Measurements from ENCODE around the gene ZNF469.

The ZNF469 gene

DNA sequence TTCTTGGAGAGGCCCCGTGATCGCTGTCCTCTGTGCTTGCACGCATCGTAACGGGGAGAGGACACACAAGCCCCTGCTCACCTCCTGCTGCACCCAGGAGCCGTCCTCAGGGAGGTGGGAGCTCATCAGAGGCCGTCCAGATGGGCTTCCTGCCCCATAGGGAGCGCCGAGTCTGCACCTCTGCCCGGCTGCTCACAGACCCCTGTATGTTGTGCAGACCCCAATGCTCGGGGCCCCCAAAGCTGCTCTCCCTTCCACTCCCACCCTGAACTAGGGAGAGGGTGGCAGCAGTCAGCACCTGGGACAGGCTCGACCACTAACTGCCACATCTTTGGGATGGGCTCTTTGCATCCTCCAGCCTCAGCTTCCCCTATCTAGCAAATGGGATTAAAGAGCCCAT, 4.4 kb upstream of the ZNF469 start:
- DNase-seq (ENCODE audit: low read depth in 2 of 2) = no peak

GRCh38 chr16:88378836-88379693, 3.7 kb upstream of the ZNF469 start:
- DNase-seq (ENCODE audit: low read depth in 2 of 2) = no peak

DNA sequence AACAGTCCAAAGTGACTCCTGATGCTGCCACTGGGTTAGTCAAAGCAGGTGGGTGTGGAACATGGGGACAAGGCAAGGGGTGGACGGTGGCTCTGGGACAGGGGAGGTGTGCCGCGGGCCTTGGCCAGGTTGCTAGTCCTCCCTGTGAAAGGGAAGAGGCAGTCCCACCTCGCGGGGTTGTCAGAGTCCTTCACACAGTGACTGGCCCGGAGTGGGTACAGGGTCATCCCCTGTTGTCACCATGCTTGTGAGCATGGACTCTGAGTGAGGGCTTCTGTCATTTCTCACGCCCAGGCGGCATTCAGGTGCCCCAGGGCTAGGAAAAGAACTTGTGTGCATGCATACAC, 3.1 kb upstream of the ZNF469 start:
- no peak for DNase-seq (ENCODE audit: low read depth in 2 of 2)

DNA sequence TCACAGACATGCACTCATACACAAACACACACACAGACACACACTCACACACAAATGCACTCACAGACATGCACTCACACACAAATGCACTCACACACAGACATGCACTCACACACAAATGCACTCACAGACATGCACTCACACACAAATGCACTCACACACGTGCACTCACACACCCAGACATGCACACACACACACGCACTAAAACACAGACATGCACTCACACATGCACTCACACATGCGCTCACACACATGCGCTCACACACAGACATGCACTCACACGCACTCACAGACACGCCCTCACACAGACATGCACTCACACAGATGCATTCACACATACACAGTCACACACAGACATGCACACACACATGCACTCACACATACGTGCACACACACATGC, 2.7 kb upstream of the ZNF469 start:
- no peak for DNase-seq (ENCODE audit: low read depth in 2 of 2)

DNA sequence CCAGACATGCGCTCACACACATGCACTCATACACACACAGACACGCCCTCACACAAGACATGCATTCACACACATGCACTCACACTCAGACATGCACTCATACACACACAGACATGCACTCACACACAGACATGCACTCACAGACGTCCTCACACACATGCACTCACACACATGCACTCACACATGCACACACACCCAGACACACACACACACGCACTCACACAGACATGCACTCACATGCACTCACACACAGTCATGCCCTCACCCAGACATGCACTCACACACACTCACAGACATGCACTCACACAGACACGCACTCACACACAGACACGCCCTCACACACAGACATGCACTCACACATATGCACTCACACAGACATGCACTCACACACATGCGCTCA, 2.1 kb upstream of the ZNF469 start:
- DNase-seq (ENCODE audit: low read depth in 2 of 2) = no peak

GRCh38 chr16:88381820-88382451, 823 bp upstream of the ZNF469 start:
- DNase-seq (ENCODE audit: low read depth in 2 of 2) = no peak

DNA sequence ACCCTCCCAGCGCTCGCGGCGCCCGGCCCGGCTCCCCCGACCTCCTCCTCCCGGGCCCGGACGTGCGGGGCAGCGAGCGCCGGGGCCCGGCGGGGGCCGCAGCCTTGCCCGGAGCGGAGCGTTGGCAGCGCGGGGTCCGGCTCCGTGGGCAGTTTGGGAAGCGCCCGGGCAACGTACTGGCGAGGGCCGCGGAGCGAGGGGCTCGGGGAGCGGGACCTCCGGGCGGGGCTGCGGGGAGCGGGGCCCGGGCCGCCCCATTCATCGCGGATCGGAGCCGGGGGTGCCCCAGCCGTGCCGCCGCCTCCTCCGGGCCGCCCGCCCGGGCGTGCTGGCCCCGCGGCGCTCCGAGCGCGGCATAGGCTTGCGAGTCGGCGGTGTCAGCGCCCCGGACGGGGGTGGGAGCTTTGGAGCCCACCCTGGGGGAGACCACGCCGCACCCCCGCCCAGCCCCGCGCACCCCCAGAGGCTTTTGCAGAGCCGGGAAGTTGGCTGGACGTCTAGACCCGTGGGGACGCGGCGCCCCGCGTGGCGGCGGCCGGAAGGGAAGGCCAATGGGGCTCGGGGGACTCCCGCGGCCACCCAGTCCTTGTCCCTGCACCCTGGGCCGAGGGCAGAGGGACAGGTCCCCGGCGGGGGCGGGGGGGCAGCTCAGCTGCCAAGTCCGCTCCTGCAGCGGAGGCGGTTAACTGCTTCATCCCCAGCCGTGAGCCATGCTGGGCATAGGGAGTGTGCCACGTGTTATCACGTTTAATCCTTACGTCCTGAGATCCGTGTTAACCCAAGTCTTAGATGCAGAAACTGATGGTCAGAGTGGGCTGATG, 852 bp downstream of the ZNF469 start:
- no peak for DNase-seq (ENCODE audit: low read depth in 2 of 2)

DNA sequence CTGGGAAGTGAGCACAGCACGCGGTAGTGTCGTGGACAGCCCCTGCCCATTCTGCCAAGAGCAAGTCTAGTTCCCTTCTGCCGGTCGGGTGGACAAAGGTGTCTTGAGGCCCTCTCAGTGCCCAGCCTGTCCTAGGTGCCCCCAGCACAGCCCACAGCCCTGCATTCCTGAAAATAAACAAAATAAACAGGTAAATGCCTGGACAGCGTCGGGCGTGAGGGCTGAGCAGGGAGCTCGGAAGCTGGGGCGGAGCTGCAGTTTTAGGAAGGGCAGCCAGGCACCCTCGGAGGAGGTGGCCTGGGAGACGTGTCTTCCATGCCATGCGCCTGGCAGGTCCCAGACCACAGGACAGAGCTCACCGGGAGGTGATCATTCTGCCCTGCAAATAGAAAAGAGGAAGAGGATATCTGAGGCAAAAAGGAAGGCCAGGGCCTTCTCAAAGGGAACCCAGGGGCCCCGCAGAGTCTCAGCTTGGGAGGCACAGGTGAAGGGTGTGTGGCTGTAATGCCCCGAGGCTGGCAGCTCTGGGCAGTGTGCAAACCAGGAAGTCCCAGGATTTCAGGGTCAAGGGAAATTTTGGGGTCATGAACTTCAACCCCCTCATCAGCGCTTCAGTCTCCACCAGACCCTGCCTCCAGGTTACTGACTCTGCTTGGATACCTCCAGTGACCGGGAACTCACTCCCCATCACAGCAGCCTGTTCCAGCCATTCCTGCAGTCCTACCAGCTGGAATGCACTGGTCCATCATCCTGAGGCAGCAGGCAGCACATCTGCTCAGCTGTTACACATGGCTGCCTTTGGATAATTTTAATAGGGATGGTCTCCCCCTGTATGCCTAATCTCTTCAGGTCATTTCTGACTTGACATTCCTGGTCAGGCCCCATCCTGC, 1.7 kb downstream of the ZNF469 start:
- DNase-seq (ENCODE audit: low read depth in 2 of 2) = no peak

DNA sequence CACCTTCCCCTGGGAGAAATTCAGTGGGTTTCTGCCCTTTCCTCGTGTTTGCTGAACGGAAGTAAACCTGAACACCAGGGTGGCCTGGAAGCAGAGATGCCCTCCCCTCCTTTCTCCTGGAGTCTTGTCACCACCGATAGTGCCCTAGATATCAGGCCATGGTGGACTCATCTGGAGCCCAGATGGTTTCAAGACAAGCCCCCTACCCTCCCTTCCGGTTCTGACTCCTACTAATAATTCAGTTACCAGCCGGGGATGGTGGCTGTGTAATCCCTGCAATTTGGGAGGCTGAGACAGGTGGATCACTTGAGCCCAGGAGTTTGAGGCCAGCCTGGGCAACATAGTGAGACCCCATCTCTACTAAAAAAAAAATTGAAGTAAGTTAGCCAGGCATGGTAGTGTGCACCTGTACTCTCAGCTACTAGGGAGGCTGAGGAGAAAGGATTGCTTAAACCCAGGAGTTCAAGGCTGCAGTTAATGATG, 2.4 kb downstream of the ZNF469 start:
- no peak for DNase-seq (ENCODE audit: low read depth in 2 of 2)

- no peak for DNase-seq (ENCODE audit: low read depth in 2 of 2)
Measured at GRCh38 chr16:88385831-88386815, 3.4 kb downstream of the ZNF469 start.

DNA sequence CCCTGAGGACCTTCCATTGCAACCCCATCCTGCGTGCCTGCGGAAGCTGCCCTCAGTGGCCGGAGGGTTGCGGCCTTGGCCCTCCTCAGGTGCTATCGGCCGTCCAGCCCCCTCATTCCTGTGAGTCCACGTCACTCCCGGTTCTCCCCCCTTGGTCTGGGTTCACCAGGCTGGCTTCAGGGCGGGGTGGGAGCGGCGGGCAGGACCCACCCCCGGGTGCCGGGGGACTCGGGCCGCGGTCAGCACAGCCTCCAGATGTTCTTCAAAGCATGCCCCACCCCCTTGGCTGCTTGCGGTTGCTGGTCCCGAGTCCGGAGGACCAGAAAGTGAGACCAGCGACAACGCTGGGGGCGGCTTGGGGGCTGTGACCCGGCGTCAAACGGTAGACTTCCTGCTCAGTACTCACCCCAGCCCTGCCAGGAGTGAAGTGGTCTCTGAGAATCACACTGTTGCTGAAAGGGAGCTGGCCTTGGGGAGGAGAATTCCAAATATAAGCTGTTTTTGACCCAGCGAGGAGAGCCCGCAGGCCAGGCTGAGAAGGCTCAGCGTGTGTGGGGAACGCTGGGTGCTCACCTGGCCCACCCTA, 4.5 kb downstream of the ZNF469 start:
- DNase-seq (ENCODE audit: low read depth in 2 of 2) = no peak

DNA sequence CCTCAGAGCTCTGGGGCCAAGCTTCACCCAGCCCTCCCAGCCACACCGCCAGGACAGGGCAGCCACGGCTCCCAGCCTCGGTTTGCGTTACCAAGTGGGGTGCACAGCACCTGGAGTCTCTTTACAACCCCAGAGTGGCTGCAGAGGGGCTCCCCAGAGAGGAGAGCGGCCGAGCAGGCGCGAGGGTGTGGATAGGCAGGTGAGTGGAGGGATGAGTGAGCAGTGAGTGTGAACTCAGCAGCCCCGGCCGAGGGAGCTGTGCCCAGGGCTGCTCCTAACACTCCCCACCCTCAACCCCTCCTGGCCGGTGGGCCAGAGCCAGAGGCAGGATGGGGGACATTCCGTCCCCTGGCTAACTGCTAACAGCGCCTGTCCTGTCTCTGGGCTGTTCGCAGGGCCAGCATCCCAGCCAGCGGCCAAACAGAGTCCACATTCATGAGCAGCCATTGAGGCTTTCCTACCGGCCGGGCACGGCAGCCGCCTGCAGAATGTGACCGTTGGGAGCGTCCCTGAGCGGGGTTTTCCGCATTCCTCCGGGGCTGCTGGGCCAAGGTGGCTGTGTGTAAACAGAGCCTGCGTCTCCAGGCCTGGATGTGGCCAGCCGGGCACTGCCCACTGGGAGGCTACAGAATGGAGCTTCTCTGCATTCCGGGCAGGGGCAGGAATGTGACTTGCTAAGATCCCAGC, 5.3 kb downstream of the ZNF469 start:
- no peak for DNase-seq (ENCODE audit: low read depth in 2 of 2)

- no peak for DNase-seq (ENCODE audit: low read depth in 2 of 2)
Measured at GRCh38 chr16:88389191-88389590, 6.4 kb downstream of the ZNF469 start.

- no peak for DNase-seq (ENCODE audit: low read depth in 2 of 2)
Measured at GRCh38 chr16:88389621-88390160, 6.9 kb downstream of the ZNF469 start.

DNA sequence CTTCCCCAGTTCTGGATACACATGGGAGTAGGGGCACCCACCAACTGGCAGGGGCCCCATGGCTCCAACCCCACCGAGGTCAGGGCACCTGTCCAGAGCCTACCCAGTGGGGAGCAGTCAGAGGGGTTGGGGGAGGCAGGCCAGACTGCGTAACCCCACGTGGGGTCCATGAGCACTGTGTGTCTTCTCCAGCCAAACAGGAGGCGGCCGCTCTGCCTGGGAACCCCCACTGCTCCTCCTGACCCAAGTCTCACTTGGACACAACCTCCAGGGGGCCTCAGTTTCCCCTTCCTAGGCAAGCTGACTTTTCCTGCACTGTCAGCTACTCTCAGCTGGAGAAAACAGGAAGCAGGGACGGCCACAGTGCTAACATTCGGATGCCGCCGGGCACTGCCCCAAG, 7.5 kb downstream of the ZNF469 start:
- DNase-seq (ENCODE audit: low read depth in 2 of 2) = no peak

DNA sequence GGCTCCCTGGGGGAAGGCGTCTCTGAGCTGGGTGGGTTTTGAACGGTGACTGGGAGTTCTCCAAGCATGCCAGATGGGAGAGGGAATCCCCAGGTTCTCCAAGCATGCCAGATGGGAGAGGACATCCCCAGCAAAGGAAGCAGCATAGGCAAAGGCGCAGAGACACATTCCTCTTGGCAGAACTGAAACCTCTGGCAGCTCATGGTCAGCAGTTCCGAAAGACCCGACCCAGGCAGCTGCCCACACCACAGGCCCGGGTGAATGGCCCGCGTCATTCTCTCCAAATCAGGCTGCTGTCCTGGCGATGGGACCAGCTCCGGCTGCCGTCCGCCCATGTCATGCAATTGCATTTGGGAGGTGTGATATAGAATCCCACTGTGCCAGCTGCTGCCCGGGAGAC, 8.0 kb downstream of the ZNF469 start:
- no peak for DNase-seq (ENCODE audit: low read depth in 2 of 2)

GRCh38 chr16:88391144-88391850, 8.5 kb downstream of the ZNF469 start:
- DNase-seq (ENCODE audit: low read depth in 2 of 2) = no peak

DNA sequence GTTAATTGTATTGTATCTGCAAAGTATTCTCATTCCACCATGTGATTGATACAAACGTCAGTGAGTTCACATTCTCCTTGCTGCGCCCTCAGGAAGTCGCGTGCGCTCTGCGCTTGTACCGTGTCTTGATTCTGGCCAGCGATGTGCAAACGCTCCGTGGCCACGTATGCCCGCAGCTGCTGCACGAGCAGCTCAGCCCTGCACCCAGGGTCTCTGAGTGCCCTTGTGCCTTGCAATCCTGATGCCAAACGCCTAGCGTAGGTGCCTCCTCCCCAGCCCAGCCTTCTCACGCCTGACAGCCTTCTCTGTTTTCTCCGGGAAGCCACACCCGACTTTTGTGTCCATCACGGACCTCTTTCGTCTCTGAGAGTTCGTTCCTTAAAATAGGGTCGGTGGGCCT, 9.4 kb downstream of the ZNF469 start:
- DNase-seq (ENCODE audit: low read depth in 2 of 2) = no peak
